ENCODE measurements around the gene ESRRB. TPM values are rescaled to one million over a fixed set of nuclear protein-coding genes. Genes with fewer than 3 reads are reported as not detected.

Gene ESRRB
- total RNA-seq, 1 donor from 2014 or later, result not detected

DNA sequence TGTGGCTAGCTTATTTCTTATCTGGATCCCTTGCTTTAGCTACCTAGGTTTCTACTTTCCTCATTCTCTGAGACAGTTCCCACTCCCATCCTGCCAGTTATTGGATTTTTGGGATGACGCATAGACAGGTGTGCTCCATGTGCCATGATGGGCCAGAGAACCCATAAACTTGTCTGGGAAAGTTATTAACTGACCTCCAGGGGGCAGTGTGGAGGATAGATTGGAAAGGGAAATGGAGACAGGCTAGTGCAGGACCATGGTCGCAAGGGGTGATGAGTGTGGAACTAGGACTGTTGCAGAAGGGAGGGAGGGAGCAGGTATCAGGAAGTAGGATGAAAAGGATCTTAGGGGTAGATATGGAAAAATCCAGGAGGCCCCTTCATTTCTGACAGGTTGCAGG lies 80.3 kb downstream of the ESRRB start:
- DNase-seq, result peak; percentile 70

- DNase-seq, result no peak
Observed at GRCh38 chr14:76456891-76457586, 81.1 kb downstream of the ESRRB start.

DNA sequence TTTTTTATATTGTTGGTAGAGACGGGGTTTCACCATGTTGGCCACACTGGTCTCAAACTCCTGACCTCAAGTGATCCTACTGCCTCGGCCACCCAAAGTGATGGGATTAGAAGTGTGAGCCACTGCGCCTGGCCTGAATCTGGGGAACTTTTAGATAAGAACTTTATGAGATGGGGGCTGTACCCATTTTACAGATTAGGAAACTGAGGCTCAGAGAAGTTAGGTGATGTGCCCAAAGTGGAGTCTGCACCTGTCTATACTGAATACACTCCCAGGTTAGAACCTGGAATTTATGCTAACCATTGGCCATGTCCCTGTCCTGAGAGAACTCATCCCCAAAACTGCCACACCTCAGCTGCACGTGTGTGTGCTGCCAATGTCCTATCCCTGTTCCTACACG lies 81.9 kb downstream of the ESRRB start:
- DNase-seq, result no peak

DNA sequence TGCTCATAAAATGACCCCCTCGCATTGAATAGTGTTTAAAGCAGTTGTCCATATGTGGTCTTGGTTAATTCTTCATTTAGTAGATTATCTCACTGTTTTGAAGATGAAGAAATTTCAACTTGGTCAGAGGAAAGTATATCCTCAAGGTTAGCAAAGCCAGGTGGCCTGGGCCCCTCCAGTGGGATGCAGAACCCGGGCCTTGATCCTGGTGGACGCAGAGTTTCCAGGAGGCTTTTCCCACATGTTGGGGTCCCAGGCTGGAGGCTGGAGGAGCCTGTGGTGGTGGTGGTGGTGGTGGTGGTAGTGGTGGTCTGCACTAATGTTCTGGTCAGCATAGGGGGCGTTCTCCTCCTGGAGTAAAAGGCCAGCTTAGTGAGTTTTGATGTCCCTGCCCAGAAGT lies 85.9 kb downstream of the ESRRB start:
- no peak for DNase-seq

DNA sequence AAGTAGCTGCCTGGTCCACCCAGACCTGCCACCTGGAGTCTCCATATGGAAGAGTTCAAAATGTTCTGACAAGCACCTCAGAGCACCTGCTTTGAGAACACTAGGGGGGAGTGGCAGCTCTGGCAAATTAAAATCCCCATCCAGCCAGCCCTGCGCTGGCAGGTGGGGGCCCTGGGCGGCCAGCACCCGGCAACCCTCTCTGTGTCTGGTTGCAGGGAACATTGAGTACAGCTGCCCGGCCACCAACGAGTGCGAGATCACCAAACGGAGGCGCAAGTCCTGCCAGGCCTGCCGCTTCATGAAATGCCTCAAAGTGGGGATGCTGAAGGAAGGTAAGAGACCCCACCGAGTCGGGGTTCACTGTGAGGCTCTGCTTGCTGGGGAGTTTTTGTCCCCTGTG lies 86.4 kb downstream of the ESRRB start:
- DNase-seq, result no peak

DNA sequence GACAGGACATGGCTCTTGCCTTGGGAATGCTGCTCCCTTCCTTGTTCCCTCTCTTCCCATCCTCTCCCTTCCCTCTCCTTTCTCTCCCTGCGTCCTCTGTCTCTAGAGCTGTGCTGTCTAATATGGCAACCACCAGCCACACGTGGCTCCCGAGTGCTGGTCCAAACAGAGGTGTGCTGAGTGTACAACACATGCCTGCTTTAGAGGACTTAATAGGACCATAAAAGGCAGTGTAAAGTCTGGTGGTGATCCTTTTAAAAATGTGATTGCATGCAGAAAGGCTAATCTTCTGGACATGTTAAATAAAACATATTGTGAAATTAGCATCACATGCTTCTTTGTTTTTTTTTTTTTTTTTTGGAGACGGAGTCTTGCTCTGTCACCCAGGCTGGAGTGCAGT lies 87.2 kb downstream of the ESRRB start:
- DNase-seq, result no peak

DNA sequence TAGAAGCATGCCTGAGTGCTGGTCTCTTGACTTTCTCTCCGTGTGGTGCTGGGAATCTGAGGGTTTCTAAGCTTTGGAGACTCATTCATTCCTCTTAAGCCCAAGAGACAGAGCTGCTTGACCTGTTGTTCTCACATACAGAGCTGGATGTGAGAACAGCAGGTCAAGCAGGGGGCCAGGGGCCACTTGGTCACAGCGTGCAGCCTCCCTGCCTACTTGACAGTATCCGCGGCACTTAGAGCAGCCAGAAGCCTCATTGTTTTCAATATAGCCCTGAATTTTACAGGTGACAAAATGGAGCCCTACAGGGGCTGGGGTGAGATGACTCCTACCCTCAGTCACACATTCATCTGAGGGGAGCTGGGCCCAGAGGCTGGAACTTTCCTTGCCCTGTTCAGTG lies 88.9 kb downstream of the ESRRB start:
- DNase-seq, result no peak

- no peak for DNase-seq
Observed at GRCh38 chr14:76465664-76466063, 89.7 kb downstream of the ESRRB start.

GRCh38 chr14:76467711-76468155 lies 91.8 kb downstream of the ESRRB start:
- DNase-seq, result no peak

- DNase-seq, result no peak
Observed at GRCh38 chr14:76472199-76472723, 96.3 kb downstream of the ESRRB start.

DNA sequence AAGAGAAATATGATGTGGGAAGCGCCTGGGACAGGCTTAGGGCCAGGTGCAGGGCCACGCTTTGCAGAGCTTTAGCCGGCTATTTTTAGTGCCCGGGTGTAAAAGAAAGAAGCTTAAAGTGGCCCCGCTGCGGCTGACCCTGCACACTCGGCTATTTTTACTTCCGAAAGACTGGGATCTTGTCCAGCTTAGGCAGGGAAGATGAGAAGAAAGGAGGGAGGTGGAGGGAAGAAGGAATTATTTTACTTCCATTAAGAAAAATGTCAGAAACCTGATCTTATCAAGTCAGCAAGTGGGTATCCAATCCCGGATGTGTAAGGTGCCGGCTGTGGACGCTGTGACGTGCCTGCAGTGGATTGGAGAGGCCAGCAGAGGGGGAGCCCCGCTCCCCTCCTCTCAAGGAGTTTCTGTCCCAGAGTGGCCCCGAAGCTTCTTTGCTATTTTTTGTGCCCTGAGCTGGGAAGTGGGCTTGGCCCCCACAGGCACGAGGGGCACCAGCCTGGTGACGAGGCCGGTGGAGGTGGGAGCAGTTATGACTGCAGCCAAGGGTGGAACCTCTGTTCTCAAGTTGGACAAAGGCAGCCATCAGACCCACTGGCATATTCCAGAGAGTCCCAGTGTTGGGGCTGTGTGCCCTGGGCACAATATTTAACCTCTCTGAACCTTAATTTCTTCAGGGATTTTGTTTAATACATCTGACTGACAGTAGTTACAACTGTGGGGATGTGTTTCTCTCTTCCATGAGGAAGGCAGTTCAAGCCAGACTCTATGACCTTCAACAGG lies 97.7 kb downstream of the ESRRB start:
- peak; percentile 20 for DNase-seq

GRCh38 chr14:76480426-76480825 lies 104.5 kb downstream of the ESRRB start:
- peak; percentile 44 for DNase-seq

DNA sequence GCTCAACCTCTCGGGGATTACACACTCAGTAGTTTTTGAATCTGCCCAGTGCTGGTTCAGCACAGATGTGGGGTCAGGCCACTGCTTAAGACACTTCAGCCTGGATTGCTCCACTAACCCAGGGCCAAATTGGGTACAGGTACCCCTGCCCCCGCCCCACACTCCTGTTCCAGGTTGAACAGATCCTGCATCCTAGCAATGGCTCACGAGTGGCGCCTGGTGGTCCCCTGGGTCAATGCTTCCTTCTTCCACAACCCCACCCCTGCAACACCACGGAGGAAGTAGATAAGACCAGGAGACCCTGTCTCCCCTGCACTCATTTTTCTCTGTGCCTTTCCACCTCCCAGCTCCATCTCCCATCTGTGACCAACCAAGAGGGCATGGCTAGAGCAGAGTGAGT lies 108.4 kb downstream of the ESRRB start:
- no peak for DNase-seq

DNA sequence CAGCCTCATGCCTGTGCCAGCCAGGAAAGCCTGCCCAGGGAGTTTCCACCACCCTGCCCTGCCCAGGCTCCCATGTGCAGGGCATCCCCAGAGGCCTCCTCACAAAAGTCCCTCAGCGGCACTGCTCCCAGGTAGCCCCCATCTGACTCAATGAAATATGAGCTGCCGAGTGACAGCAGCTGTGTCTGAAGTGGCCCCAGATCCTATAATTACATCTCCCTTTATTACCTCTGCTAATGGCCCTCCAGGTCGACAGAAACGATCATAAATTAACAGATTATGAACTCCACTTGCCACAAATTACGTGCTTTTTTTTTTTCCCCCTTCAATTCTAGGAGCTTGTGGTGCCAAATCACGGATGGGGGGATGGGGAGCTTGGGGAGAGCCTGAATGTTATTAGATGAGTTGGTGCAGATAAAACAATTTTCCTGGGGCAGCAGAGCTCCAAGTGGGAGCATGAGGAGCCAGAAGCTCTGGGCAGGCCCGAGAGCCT lies 110.4 kb downstream of the ESRRB start:
- DNase-seq, result no peak

DNA sequence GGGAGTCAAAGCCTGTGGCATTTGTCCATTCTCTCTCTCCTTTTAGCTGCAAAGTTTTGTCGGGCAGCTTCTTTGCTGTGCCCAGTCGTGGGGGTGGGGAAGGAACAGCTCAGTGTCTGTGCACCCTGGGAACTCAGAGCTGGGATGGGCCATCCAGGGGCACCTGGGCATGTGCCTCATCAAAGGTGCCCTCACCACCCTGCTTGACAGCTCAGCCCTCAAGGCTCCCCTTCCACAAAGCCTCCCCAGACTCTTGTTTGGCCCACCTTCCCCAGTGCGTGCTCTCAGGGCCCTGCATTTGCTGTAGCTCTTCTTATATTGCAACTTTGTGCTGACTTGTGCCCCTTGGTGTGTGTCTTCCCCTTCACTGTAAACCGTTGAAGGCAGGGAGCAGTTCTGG lies 112.6 kb downstream of the ESRRB start:
- DNase-seq, result no peak

DNA sequence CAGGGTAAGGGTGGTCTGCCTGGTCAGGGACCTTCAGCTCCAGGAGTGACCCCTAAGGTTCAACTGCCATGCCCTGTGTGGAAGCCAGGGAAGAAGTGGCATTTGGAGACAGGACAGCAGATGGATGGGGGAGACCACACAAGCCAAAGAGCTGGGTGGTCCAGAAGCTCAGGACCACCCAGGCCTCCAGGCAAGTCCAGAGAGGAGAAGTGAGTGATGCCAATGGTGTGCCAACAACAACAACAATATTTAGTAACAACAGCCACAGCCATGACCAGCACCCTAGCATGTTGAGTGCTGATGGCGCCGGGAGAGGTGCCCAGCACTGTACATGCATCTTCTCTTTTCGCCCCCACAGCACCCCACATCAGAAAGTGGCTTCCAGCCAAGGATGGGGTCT lies 113.7 kb downstream of the ESRRB start:
- no peak for DNase-seq

- no peak for DNase-seq
Observed at GRCh38 chr14:76490111-76490510, 114.2 kb downstream of the ESRRB start.

GRCh38 chr14:76490735-76491134 lies 114.8 kb downstream of the ESRRB start:
- DNase-seq, result no peak

- DNase-seq, result no peak
Observed at GRCh38 chr14:76491172-76491930, 115.4 kb downstream of the ESRRB start.

GRCh38 chr14:76495983-76496382 lies 120.0 kb downstream of the ESRRB start:
- DNase-seq, result no peak

DNA sequence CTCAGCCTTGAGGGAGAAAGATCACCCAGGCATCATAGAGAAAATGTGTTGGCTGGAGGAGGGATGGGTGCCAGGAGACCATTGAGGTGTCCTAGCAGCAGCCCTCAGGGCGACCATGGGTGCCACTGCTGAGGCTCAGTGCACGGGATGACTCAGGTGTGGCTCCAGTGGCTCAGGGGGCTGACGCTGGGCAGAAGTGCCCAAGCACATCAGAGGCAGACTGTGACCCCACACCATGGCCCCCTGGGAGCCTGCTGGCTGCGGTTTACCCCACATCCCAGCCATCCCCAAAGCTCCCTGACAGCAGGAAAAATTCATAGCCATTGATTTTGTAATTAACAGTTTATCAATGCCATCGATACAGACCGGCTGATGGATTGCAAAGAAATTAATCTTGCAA lies 120.7 kb downstream of the ESRRB start:
- no peak for DNase-seq

DNA sequence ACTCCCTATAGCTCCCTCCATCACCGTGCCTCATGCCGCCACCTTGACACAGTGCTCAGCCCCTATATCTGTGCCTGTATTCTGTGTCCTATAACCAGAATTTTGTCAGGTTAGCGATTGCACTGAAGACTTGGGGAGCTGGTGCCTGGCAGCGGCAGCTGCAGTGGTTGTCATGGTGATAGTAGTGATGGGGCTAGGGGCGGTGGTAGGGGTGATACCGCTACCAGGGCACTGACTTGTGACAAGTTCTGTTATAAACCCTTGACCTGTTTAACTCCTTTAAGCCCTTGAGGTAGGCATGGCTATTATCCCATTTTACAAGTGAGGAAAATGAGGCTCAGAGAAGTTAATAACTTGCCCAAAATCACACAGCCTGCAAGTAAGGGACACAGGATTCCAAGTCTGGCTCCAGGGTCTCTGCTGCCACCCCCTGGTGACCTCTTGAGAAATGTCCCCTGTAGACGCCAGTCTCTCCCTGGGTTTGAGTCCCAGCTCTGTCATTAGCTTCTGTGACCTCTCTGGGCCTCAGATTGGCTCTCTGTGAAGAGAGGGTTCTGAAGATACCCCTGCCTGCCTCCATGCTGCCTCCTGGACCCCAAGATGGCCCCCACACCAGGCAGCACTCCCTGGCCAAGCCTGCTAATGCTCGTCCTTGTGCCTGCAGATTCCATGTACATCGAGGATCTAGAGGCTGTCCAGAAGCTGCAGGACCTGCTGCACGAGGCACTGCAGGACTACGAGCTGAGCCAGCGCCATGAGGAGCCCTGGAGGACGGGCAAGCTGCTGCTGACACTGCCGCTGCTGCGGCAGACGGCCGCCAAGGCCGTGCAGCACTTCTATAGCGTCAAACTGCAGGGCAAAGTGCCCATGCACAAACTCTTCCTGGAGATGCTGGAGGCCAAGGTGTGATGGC lies 121.9 kb downstream of the ESRRB start:
- DNase-seq, result no peak
